ENCODE data around the gene NKG7.

Gene NKG7

GRCh38 chr19:51356159-51356801, 16.2 kb downstream of the NKG7 start:
- no peak for TF ChIP-seq TCF4 (CRISPR knock-in tag; IDR thresholded peaks at IDR 0.05; ENCODE audit: borderline replicate concordance)
- TF ChIP-seq BACH2 (CRISPR knock-in tag; IDR thresholded peaks at IDR 0.05; ENCODE audit: borderline replicate concordance), result no peak
- no peak for TF ChIP-seq ESRRG (CRISPR knock-in tag; IDR thresholded peaks at IDR 0.05)
- TF ChIP-seq PATZ1 (CRISPR knock-in tag; IDR thresholded peaks at IDR 0.05; ENCODE audit: borderline replicate concordance), result no peak
- TF ChIP-seq ZNF8 (CRISPR knock-in tag; IDR thresholded peaks at IDR 0.05), result no peak
- no peak for TF ChIP-seq ISL1 (CRISPR knock-in tag; IDR thresholded peaks at IDR 0.05)
- TF ChIP-seq CSRNP3 (CRISPR knock-in tag; IDR thresholded peaks at IDR 0.05), result no peak
- no peak for TF ChIP-seq ZFP3 (CRISPR knock-in tag; IDR thresholded peaks at IDR 0.05)
- no peak for TF ChIP-seq RARB (CRISPR knock-in tag; IDR thresholded peaks at IDR 0.05)
- no peak for TF ChIP-seq PPARA (CRISPR knock-in tag; IDR thresholded peaks at IDR 0.05; ENCODE audit: borderline replicate concordance)
- TF ChIP-seq ZNF565 (CRISPR knock-in tag; conservative IDR thresholded peaks at IDR 0.05; ENCODE audit: low read depth), result no peak
- TF ChIP-seq ZNF70 (CRISPR knock-in tag; IDR thresholded peaks at IDR 0.05), result no peak
- no peak for TF ChIP-seq CREB5 (CRISPR knock-in tag; IDR thresholded peaks at IDR 0.05; ENCODE audit: low read depth)
- TF ChIP-seq ZFP30 (CRISPR knock-in tag; IDR thresholded peaks at IDR 0.05), result no peak
- TF ChIP-seq POU6F1 (CRISPR knock-in tag; IDR thresholded peaks at IDR 0.05; ENCODE audit: borderline replicate concordance, low read depth), result no peak
- no peak for TF ChIP-seq ARNTL (CRISPR knock-in tag; IDR thresholded peaks at IDR 0.05; ENCODE audit: borderline replicate concordance, low read depth)
- TF ChIP-seq TSHZ2 (CRISPR knock-in tag; IDR thresholded peaks at IDR 0.05), result no peak
- no peak for TF ChIP-seq CSDC2 (CRISPR knock-in tag; IDR thresholded peaks at IDR 0.05)
- TF ChIP-seq GLIS3 (CRISPR knock-in tag; IDR thresholded peaks at IDR 0.05), result no peak
- ATAC-seq, result no peak

- no peak for ATAC-seq
- TF ChIP-seq CSRNP3 (CRISPR knock-in tag; IDR thresholded peaks at IDR 0.05), result no peak
- no peak for TF ChIP-seq RARB (CRISPR knock-in tag; IDR thresholded peaks at IDR 0.05)
- TF ChIP-seq SNAI2 (CRISPR knock-in tag; IDR thresholded peaks at IDR 0.05), result no peak
- TF ChIP-seq ZFP3 (CRISPR knock-in tag; IDR thresholded peaks at IDR 0.05), result no peak
- TF ChIP-seq BACH2 (CRISPR knock-in tag; IDR thresholded peaks at IDR 0.05; ENCODE audit: borderline replicate concordance), result no peak
- TF ChIP-seq ZNF70 (CRISPR knock-in tag; IDR thresholded peaks at IDR 0.05), result no peak
- TF ChIP-seq ZC3H10 (CRISPR knock-in tag; IDR thresholded peaks at IDR 0.05), result no peak
- TF ChIP-seq POU6F1 (CRISPR knock-in tag; IDR thresholded peaks at IDR 0.05; ENCODE audit: borderline replicate concordance, low read depth), result no peak
- TF ChIP-seq TCF4 (CRISPR knock-in tag; IDR thresholded peaks at IDR 0.05; ENCODE audit: borderline replicate concordance), result no peak
- no peak for TF ChIP-seq ISL1 (CRISPR knock-in tag; IDR thresholded peaks at IDR 0.05)
- TF ChIP-seq GLIS3 (CRISPR knock-in tag; IDR thresholded peaks at IDR 0.05), result no peak
- TF ChIP-seq PATZ1 (CRISPR knock-in tag; IDR thresholded peaks at IDR 0.05; ENCODE audit: borderline replicate concordance), result no peak
- TF ChIP-seq ARNTL (CRISPR knock-in tag; IDR thresholded peaks at IDR 0.05; ENCODE audit: borderline replicate concordance, low read depth), result no peak
- no peak for TF ChIP-seq TOX (CRISPR knock-in tag; IDR thresholded peaks at IDR 0.05; ENCODE audit: borderline replicate concordance)
- TF ChIP-seq ZNF8 (CRISPR knock-in tag; IDR thresholded peaks at IDR 0.05), result no peak
Measured at GRCh38 chr19:51354742-51355148, 17.7 kb downstream of the NKG7 start.
